Endothelial cell of umbilical vein (primary cell): ENCODE measurements around the gene ACSS1. TPM values are rescaled to one million over a fixed set of nuclear protein-coding genes. Genes with fewer than 3 reads are reported as not detected.

Experiments used
- BruUV-seq: library from RNA; stranded (reverse); fragments of 400-500 nt; replicated peaks from 2 replicates; lab custom pipeline; 2021; lab: Mats Ljungman, UMichigan
- CTCF ChIA-PET: fragments of 300-600, 350-600 bp; sonication (Branson Sonifier 250); formaldehyde crosslinking; loops from one replicate; lab custom pipeline; 2021; ENCODE audit warnings: antibody characterized with exemption, inconsistent platforms; lab: Charles Lee
- POLR2A ChIA-PET: fragments of 300-600, 350-600 bp; sonication (Branson Sonifier 250); formaldehyde crosslinking; loops from one replicate; lab custom pipeline; 2021; ENCODE audit warnings: antibody characterized with exemption, inconsistent platforms; lab: Charles Lee
- DNase-seq: peaks from one replicate; pipeline ENCODE4 v3.0.0-alpha.2; 2011; ENCODE audit warnings: low read depth, low spot score
- FAIRE-seq: peaks from 2 replicates; lab custom pipeline; 2011; peaks lifted over from hg19 to GRCh38; lab: Jason Lieb, UNC
- H2AFZ ChIP-seq: 2 replicates; pipeline ENCODE4 v1.6.0; 2012; ENCODE audit warnings: low read depth, low read length, control low read depth, inconsistent platforms
- H3K27ac ChIP-seq: 2 replicates; pipeline ENCODE4 v1.5.1; 2011; ENCODE audit warnings: low read depth, mild to moderate bottlenecking, control low read depth, low read length, moderate library complexity; ENCODE audit not compliant: insufficient read depth
- H3K27me3 ChIP-seq, 2 experiments: 2 replicates each; pipeline versions ENCODE4 v1.6.0 to v1.6.1; 2011; ENCODE audit warnings: low read length in 2 of 2, mixed read lengths in 1 of 2; ENCODE audit not compliant: control insufficient read depth in 2 of 2, insufficient read depth in 2 of 2
- H3K36me3 ChIP-seq, 2 experiments: 2 replicates in 1 of 2; 3 replicates in 1 of 2; pipeline ENCODE4 v1.5.1; 2011; ENCODE audit warnings: low read length in 2 of 2, mild to moderate bottlenecking in 1 of 2, moderate library complexity in 1 of 2; ENCODE audit not compliant: control insufficient read depth in 2 of 2, insufficient read depth in 2 of 2; ENCODE audit errors: extremely low read depth in 1 of 2
- H3K4me1 ChIP-seq: 3 replicates; pipeline ENCODE4 v1.5.1; 2011; ENCODE audit warnings: mild to moderate bottlenecking, low read length; ENCODE audit not compliant: control insufficient read depth, insufficient read depth; ENCODE audit errors: extremely low read depth
- H3K4me2 ChIP-seq: 2 replicates; pipeline ENCODE4 v1.6.1; 2011; ENCODE audit warnings: low read length, control low read depth, mixed read lengths; ENCODE audit not compliant: insufficient read depth
- H3K4me3 ChIP-seq, 3 experiments: fragments of 200-600 bp in 1 of 3; sonication (generic), shearing (Covaris generic) in 1 of 3; replicated peaks in 1 of 3; 2 replicates each; pipeline ENCODE4 v1.5.1; 2011 to 2016; ENCODE audit warnings: control low read depth in 3 of 3, low read length in 3 of 3, mild to moderate bottlenecking in 2 of 3, inconsistent platforms in 1 of 3, low read depth in 1 of 3, moderate library complexity in 1 of 3; ENCODE audit not compliant: insufficient read depth in 1 of 3
- H3K79me2 ChIP-seq: 2 replicates; pipeline ENCODE4 v1.6.0; 2012; ENCODE audit warnings: low read length, inconsistent platforms; ENCODE audit not compliant: control insufficient read depth, insufficient read depth
- H3K9ac ChIP-seq: replicated peaks from 2 replicates; pipeline ENCODE3; 2011; ENCODE audit warnings: low read length, control low read depth; ENCODE audit not compliant: insufficient read depth; ENCODE audit errors: extremely low read depth
- H3K9me1 ChIP-seq: replicated peaks from 3 replicates; pipeline ENCODE4 v1.6.0; 2011; ENCODE audit warnings: mild to moderate bottlenecking, low read length; ENCODE audit not compliant: control insufficient read depth, insufficient read depth; ENCODE audit errors: extremely low read depth
- H3K9me3 ChIP-seq: replicated peaks from 2 replicates; pipeline ENCODE4 v1.5.1; 2012; ENCODE audit warnings: low read length, inconsistent platforms; ENCODE audit not compliant: control insufficient read depth, insufficient read depth
- H4K20me1 ChIP-seq: replicated peaks from 2 replicates; pipeline ENCODE3; 2011; ENCODE audit warnings: mild to moderate bottlenecking, low read length; ENCODE audit not compliant: control insufficient read depth, insufficient read depth; ENCODE audit errors: extremely low read depth
- CTCF ChIP-seq, 2 donors: IDR thresholded peaks; 1 replicate in 1 of 2; 2 replicates in 1 of 2; pipeline ENCODE4 v1.5.1; 2011; ENCODE audit warnings: low read length in 2 of 2, mild to moderate bottlenecking in 2 of 2, moderate library complexity in 2 of 2, control low read depth in 1 of 2, inconsistent platforms in 1 of 2, low read depth in 1 of 2; ENCODE audit not compliant: insufficient read depth in 1 of 2; ENCODE audit errors: extremely low read depth in 1 of 2
- EZH2 ChIP-seq: IDR thresholded peaks from 2 replicates; pipeline ENCODE4 v1.6.1; 2012; ENCODE audit warnings: borderline replicate concordance, low read depth, mild to moderate bottlenecking, moderate library complexity, low read length, inconsistent platforms; ENCODE audit not compliant: severe bottlenecking
- FOS ChIP-seq: IDR thresholded peaks from 2 replicates; pipeline ENCODE4 v1.6.1; 2011; ENCODE audit warnings: mild to moderate bottlenecking, low read length, moderate library complexity, borderline replicate concordance; ENCODE audit not compliant: insufficient read depth
- GATA2 ChIP-seq: IDR thresholded peaks from 2 replicates; pipeline ENCODE4 v1.7.0; 2011; ENCODE audit warnings: low read depth, mild to moderate bottlenecking, moderate library complexity, mixed read lengths, low read length; ENCODE audit not compliant: insufficient read length, insufficient read depth
- JUN ChIP-seq: IDR thresholded peaks from 2 replicates; pipeline ENCODE4 v1.6.1; 2011; ENCODE audit warnings: borderline replicate concordance, low read depth; ENCODE audit not compliant: insufficient read length, insufficient read depth
- MAX ChIP-seq: IDR thresholded peaks from 2 replicates; pipeline ENCODE4 v1.6.1; 2011; ENCODE audit not compliant: insufficient read depth, insufficient read length
- MYC ChIP-seq: IDR thresholded peaks from one replicate; pipeline ENCODE4 v1.6.1; 2011; ENCODE audit warnings: mild to moderate bottlenecking, low read depth, low read length
- POLR2A ChIP-seq: IDR thresholded peaks from 2 replicates; pipeline ENCODE4 v1.6.1; 2012; ENCODE audit warnings: low read depth, mild to moderate bottlenecking, control low read depth, low read length
- POLR2AphosphoS5 ChIP-seq: IDR thresholded peaks from 2 replicates; pipeline ENCODE4 v1.6.1; 2012; ENCODE audit warnings: low read depth, mild to moderate bottlenecking, control low read depth, low read length, moderate library complexity; ENCODE audit not compliant: insufficient read depth
- dilution Hi-C: fragments of 300-500 bp; cut with MboI; formaldehyde crosslinking; loops from one replicate; pipeline ENCODE4 v1.15.0; 2019; ENCODE audit warnings: low sequenced_read_pairs; ENCODE audit not compliant: extremely low pct_ligation_motif_present
- intact Hi-C: fragments of 100-400 bp; cut with micrococcal nuclease; formaldehyde crosslinking; loops from one replicate; pipeline ENCODE4 v1.10.0; 2022
- polyA plus RNA-seq, 4 experiments: library from polyadenylated mRNA; depleted of rRNA in 3 of 4; stranded (reverse) in 3 of 4; unstranded in 1 of 4; fragments of >200 nt; gene quantifications; 2 replicates each; pipeline versions ENCODE4 v1.2.1 to v1.2.3, GENCODE V29; 2011 to 2012; ENCODE audit warnings: missing spikeins in 1 of 4
- total RNA-seq: library from RNA; stranded (reverse); gene quantifications from 2 replicates; pipeline ENCODE4 v1.2.3, GENCODE V29; 2021

ACSS1 gene
- total and polyA plus RNA-seq, 2 donors (not counting 3 experiments of a cell fraction or from before 2014, with no cell fraction given) = 6.2 to 17.9 TPM

- dilution Hi-C loops = no loop called here
- H3K4me2 ChIP-seq = no peak overlapping the region
- no peak for TF ChIP-seq POLR2AphosphoS5
- TF ChIP-seq GATA2 = no peak
- TF ChIP-seq MYC = no peak
- TF ChIP-seq EZH2 = no peak
- TF ChIP-seq POLR2A = no peak
- TF ChIP-seq MAX = no peak
- TF ChIP-seq CTCF (IDR thresholded peaks at IDR 0.05; ENCODE audit: extremely low read depth in 1 of 2, insufficient read depth in 1 of 2, low read depth in 1 of 2, low read length in 2 of 2) = no peak
- no peak for TF ChIP-seq JUN
- no peak for TF ChIP-seq FOS
- no peak overlapping the region for H2AFZ ChIP-seq
- no peaks in the 10 kb centered on the region for H3K9me1 ChIP-seq
- H3K79me2 ChIP-seq = no peaks in the 10 kb centered on the region
- DNase-seq (no peak), FAIRE-seq (no peak)
- no peaks in the 10 kb centered on the region for H4K20me1 ChIP-seq
- ChIA-PET CTCF (interaction anchor here (1.1 kb wide), 1 partner anchor 18 kb away, joined by 3 read pairs; no protein-coding TSS in a partner anchor), POLR2A (no interaction called here)
- no peaks in the 10 kb centered on the region for H3K27me3 ChIP-seq
- no peaks in the 10 kb centered on the region for H3K4me1 ChIP-seq
- H3K9ac ChIP-seq = no peak overlapping the region
- H3K27ac ChIP-seq = no peak overlapping the region
- H3K4me3 ChIP-seq = no peak overlapping the region
- no peaks in the 10 kb centered on the region for H3K9me3 ChIP-seq
- intact Hi-C loops = no loop called here
- BruUV-seq = no TSS peak
- H3K36me3 ChIP-seq = no peaks in the 10 kb centered on the region
These were observed 46.7 kb downstream of the ACSS1 start for GRCh38 chr20:25011261-25011660.
